Kidney (tissue), 14 donors: ENCODE measurements around the gene WDR5. TPM values are rescaled to one million over a fixed set of nuclear protein-coding genes. Genes with fewer than 3 reads are reported as not detected.
A peak's percentile ranks its signal among the peaks of the same experiment; 100 is the strongest.

Experiments used
- DNase-seq, 5 donors: peaks; one replicate each; pipeline ENCODE4 v3.0.0-alpha.2; 2013 to 2020
- FAIRE-seq: peaks from 2 replicates; lab custom pipeline; 2012; peaks lifted over from hg19 to GRCh38; lab: Jason Lieb, UNC
- H3K27ac ChIP-seq, 2 donors: one replicate each; pipeline ENCODE4 v1.7.0; 2013; ENCODE audit warnings: low read depth in 2 of 2, low read length in 2 of 2, inconsistent platforms in 1 of 2
- H3K27me3 ChIP-seq: one replicate; pipeline ENCODE4 v1.7.1; 2013; ENCODE audit warnings: low read length, inconsistent platforms; ENCODE audit not compliant: control insufficient read depth, insufficient read depth
- H3K36me3 ChIP-seq, 3 donors: one replicate each; pipeline versions ENCODE4 v1.7.0 to v1.7.1; 2013; ENCODE audit warnings: low read length in 3 of 3, control low read depth in 1 of 3, inconsistent platforms in 1 of 3; ENCODE audit not compliant: insufficient read depth in 3 of 3, control insufficient read depth in 2 of 3
- H3K4me1 ChIP-seq, 3 donors: one replicate each; pipeline versions ENCODE4 v1.7.0 to v1.7.1; 2013; ENCODE audit warnings: low read length in 3 of 3, inconsistent platforms in 1 of 3, low read depth in 1 of 3; ENCODE audit not compliant: control insufficient read depth in 2 of 3, insufficient read depth in 2 of 3
- H3K4me3 ChIP-seq, 3 donors: one replicate each; pipeline versions ENCODE4 v1.7.0 to v1.8.1; 2013; ENCODE audit warnings: low read length in 3 of 3, control low read depth in 1 of 3, inconsistent platforms in 1 of 3
- H3K9ac ChIP-seq, 3 donors: one replicate each; pipeline versions ENCODE4 v1.7.0 to v1.7.1; 2013; ENCODE audit warnings: low read length in 3 of 3, control low read depth in 1 of 3, inconsistent platforms in 1 of 3
- H3K9me3 ChIP-seq, 3 donors: one replicate each; pipeline versions ENCODE4 v1.7.0 to v1.7.1; 2013; ENCODE audit warnings: low read length in 3 of 3, control low read depth in 1 of 3, inconsistent platforms in 1 of 3; ENCODE audit not compliant: control insufficient read depth in 2 of 3, insufficient read depth in 1 of 3
- intact Hi-C: fragments of 100-400 bp; cut with DNase I; formaldehyde crosslinking; loops from one replicate; pipeline ENCODE4 v1.11.1; 2022
- polyA plus RNA-seq: library from polyadenylated mRNA; stranded (reverse); fragments of 350-450 nt; fragmentation: Illumina TruSeq; extraction: RNeasy Lipid Tissue Mini Kit (QIAGEN cat#74804); gene quantifications from one replicate; pipeline ENCODE4 v1.2.3, GENCODE V29; 2014; ENCODE audit warnings: low read depth, low replicate concordance; ENCODE audit not compliant: insufficient read depth
- total RNA-seq: library from RNA; stranded (reverse); fragmentation: NEBNext Ultra II Directional; extraction: Animal tissue kit (Norgen Biotek cat#: 25700); gene quantifications from one replicate; pipeline ENCODE4 v1.2.1, GENCODE V29; 2021
- TF ChIP-seq, protein P1 (sequence below): IDR thresholded peaks from 3 replicates; pipeline ENCODE4 v1.5.1; 2012; ENCODE audit warnings: mild to moderate bottlenecking, moderate library complexity, borderline replicate concordance; ENCODE audit not compliant: insufficient read depth; ENCODE audit errors: extremely low read depth
- donor health status: control.
- donor health status: control.
- donor health status: control.
- donor health status: control.
- donor health status: control.
- donor health status: DM: yes; HTN: yes; CAD: no.
- donor health status: Normal renal cell carcinoma (clear cell type).

Gene WDR5
- total and polyA plus RNA-seq, 2 donors from 2014 or later: 18.8 to 25.4 TPM

DNA sequence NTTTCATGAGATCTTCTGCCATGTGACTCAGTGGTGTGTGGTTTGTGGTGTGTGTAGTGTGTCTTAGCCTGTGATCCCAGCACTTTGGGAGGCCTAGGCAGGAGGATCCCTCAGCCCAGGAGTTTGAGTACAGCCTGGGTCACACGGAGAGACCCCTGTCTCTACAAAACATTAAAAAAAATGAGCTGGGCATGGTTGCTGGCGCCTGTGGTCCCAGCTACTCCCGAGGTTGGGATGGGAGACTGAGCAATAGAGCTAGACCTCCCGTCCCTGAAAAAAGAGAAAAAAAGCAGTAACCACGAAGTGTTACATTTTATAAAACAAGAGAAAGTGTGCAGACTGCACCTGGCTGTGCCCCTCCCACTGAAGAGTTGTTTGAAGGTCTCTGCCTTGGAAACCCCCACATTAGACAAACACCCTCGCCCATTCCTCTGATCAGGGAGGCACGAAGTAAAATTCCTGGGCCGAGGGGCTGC is 49.7 kb downstream of the WDR5 start:
- intact Hi-C loops: no loop called here
- H3K9ac ChIP-seq: no peak overlapping the region
- peak in 3 of 5 donors; percentile 4 to 39 (median 32) for DNase-seq
- TF ChIP-seq, protein P1, sequence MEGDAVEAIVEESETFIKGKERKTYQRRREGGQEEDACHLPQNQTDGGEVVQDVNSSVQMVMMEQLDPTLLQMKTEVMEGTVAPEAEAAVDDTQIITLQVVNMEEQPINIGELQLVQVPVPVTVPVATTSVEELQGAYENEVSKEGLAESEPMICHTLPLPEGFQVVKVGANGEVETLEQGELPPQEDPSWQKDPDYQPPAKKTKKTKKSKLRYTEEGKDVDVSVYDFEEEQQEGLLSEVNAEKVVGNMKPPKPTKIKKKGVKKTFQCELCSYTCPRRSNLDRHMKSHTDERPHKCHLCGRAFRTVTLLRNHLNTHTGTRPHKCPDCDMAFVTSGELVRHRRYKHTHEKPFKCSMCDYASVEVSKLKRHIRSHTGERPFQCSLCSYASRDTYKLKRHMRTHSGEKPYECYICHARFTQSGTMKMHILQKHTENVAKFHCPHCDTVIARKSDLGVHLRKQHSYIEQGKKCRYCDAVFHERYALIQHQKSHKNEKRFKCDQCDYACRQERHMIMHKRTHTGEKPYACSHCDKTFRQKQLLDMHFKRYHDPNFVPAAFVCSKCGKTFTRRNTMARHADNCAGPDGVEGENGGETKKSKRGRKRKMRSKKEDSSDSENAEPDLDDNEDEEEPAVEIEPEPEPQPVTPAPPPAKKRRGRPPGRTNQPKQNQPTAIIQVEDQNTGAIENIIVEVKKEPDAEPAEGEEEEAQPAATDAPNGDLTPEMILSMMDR: no peak
- peaks cover 0 to 6% (median 6%) of the 10 kb centered on the region in 3 donors for H3K4me1 ChIP-seq
- no peak overlapping the region for H3K27ac ChIP-seq
- no peak overlapping the region for H3K4me3 ChIP-seq
- peaks cover 0 to 5% (median 0%) of the 10 kb centered on the region in 3 donors for H3K9me3 ChIP-seq
- no peaks in the 10 kb centered on the region for H3K27me3 ChIP-seq
- no peak for FAIRE-seq
- H3K36me3 ChIP-seq: no peaks in the 10 kb centered on the region

DNA sequence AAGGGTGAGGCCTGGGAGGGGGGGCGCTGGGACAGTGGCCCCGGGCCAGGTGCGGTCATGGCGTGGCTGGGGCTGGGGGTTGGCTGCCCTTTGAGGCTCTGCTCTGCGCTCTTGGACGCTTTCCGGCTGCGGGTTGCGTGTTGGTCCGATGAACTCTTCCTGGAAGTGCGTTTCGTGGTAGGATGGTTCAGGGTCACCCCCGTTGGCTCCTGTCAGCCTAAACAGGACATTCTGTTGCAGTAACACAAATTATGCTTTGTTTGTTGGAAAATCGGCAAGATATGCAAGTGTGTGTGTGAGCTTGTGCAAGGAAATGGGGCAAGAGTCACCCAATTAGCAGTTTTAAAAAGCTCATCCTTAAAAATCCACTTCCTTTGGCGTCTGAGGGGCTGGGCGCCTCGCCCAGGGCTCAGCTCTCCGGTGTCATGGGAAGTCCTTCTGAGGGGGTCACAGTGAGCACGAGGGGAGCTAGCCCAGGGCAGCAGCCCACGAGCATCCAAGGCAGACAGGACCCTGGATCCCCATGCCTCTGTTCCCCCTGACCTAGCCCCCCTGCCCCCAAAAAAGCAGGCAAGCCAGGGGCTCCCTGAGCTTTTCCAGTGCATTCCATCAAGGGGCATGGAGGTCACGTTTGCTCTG is 50.7 kb downstream of the WDR5 start:
- H3K27ac ChIP-seq: peak overlapping the region; percentile 51 to 82
- H3K4me3 ChIP-seq: no peak overlapping the region
- H3K36me3 ChIP-seq: no peaks in the 10 kb centered on the region
- TF ChIP-seq, protein P1: no peak
- DNase-seq: peak in 2 of 5 donors; percentile 39 to 86
- no peak for FAIRE-seq
- H3K9ac ChIP-seq: no peak overlapping the region
- no peaks in the 10 kb centered on the region for H3K27me3 ChIP-seq
- intact Hi-C loops: no loop called here
- H3K4me1 ChIP-seq: peaks cover 0 to 6% (median 6%) of the 10 kb centered on the region in 3 donors
- H3K9me3 ChIP-seq: peaks cover 0 to 5% (median 0%) of the 10 kb centered on the region in 3 donors

DNA sequence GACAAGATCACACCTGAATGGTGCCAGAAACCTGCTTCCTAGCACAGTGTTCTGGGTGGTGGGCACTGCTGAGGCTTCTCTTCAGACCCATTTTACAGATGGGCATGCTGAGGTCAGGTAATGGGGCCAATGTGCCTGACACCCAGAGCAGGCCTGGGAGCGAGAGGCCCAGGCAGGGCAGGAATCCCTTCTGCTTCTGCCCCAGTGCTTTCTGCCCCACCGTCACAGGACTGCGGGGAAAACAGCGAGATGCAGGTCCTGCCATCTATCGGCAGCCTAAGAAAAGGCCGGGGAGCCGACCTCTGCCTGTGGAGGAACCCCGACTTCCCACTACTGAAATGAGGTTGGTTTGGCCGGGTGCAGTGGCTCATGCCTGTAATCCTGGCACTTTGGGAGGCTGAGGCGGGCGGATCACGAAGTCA is 51.2 kb downstream of the WDR5 start:
- Histone ChIP-seq H3K9ac (no peak overlapping the region), H3K27me3 (no peaks in the 10 kb centered on the region), H3K4me1 (peaks cover 0 to 6% (median 6%) of the 10 kb centered on the region in 3 donors), H3K9me3 (peaks cover 0 to 5% (median 0%) of the 10 kb centered on the region in 3 donors), H3K36me3 (no peaks in the 10 kb centered on the region), H3K4me3 (no peak overlapping the region), H3K27ac (peak overlapping the region; percentile 51 to 82)
- FAIRE-seq: no peak
- TF ChIP-seq, protein P1: no peak
- peak in 2 of 5 donors; percentile 38 to 56 for DNase-seq
- intact Hi-C loops: no loop called here
